ENCODE data around the gene PSD2.

DNA sequence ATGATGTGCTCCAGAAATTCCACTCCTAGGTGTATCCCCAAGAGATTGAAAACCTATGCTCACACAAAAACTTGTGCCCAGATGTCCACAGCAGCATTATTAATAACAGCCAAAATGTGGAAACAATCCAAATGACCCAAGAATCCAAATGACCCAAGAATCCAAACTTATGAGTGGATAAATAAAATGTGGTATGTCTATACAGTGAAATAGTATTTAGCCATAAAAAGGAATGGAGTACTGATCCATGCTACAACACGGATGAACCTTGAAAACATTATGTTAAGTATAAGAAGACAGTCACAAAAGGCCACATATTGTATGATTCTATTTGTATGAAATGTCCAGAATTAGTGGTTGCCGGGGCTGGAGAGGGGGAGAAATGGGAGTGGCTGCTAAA lies 80.3 kb downstream of the PSD2 start:
- TF ChIP-seq, protein P1, sequence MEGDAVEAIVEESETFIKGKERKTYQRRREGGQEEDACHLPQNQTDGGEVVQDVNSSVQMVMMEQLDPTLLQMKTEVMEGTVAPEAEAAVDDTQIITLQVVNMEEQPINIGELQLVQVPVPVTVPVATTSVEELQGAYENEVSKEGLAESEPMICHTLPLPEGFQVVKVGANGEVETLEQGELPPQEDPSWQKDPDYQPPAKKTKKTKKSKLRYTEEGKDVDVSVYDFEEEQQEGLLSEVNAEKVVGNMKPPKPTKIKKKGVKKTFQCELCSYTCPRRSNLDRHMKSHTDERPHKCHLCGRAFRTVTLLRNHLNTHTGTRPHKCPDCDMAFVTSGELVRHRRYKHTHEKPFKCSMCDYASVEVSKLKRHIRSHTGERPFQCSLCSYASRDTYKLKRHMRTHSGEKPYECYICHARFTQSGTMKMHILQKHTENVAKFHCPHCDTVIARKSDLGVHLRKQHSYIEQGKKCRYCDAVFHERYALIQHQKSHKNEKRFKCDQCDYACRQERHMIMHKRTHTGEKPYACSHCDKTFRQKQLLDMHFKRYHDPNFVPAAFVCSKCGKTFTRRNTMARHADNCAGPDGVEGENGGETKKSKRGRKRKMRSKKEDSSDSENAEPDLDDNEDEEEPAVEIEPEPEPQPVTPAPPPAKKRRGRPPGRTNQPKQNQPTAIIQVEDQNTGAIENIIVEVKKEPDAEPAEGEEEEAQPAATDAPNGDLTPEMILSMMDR (IDR thresholded peaks at IDR 0.05; ENCODE audit: low read depth, low read length, missing input control) = no peak
- TF ChIP-seq SP1 (IDR thresholded peaks at IDR 0.05) = no peak
- no peak for TF ChIP-seq TAF1 (conservative IDR thresholded peaks at IDR 0.05)
- no peak for TF ChIP-seq JUND (IDR thresholded peaks at IDR 0.05)
- no peak for TF ChIP-seq RAD21 (IDR thresholded peaks at IDR 0.05)
- TF ChIP-seq, protein P2, sequence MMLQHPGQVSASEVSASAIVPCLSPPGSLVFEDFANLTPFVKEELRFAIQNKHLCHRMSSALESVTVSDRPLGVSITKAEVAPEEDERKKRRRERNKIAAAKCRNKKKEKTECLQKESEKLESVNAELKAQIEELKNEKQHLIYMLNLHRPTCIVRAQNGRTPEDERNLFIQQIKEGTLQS (IDR thresholded peaks at IDR 0.05) = no peak
- TF ChIP-seq YY1 (IDR thresholded peaks at IDR 0.05) = no peak
